SJCRH30 (cell line): ENCODE results near the gene LSM14B. TPM values are rescaled to one million over a fixed set of nuclear protein-coding genes. Genes with fewer than 3 reads are reported as not detected.

ENCODE experiments used
- DNase-seq, 2 experiments: peaks; one replicate each; pipeline ENCODE4 v3.0.0-alpha.2; 2015 to 2020
- H3K27ac ChIP-seq: fragments of 250-450 bp; sonication (Bioruptor Pico); 2 replicates; pipeline ENCODE4 v1.5.1; 2020; ENCODE audit warnings: mild to moderate bottlenecking, moderate library complexity
- H3K27me3 ChIP-seq: fragments of 250-450 bp; sonication (Bioruptor Pico); 2 replicates; pipeline ENCODE4 v1.5.1; 2020; ENCODE audit warnings: mild to moderate bottlenecking, moderate library complexity
- H3K36me3 ChIP-seq: fragments of 250-450 bp; sonication (Bioruptor Pico); 2 replicates; pipeline ENCODE4 v1.5.1; 2020; ENCODE audit warnings: mild to moderate bottlenecking, moderate library complexity
- H3K4me1 ChIP-seq: fragments of 250-450 bp; sonication (Bioruptor Pico); 2 replicates; pipeline ENCODE4 v1.5.1; 2020; ENCODE audit warnings: mild to moderate bottlenecking, moderate library complexity
- H3K4me3 ChIP-seq: fragments of 250-450 bp; sonication (Bioruptor Pico); 2 replicates; pipeline ENCODE4 v1.5.1; 2020; ENCODE audit warnings: mild to moderate bottlenecking, moderate library complexity
- H3K9me3 ChIP-seq: fragments of 250-450 bp; sonication (Bioruptor Pico); replicated peaks from 2 replicates; pipeline ENCODE4 v1.5.1; 2020; ENCODE audit warnings: mild to moderate bottlenecking, moderate library complexity
- total RNA-seq: library from RNA; depleted of rRNA; stranded (reverse); fragments of >200 nt; shearing (Covaris generic); gene quantifications from 2 replicates; pipeline ENCODE4 v1.2.3, GENCODE V29; 2014

Gene LSM14B
- total RNA-seq, 1 experiment from 2014 or later = 146 TPM

DNA sequence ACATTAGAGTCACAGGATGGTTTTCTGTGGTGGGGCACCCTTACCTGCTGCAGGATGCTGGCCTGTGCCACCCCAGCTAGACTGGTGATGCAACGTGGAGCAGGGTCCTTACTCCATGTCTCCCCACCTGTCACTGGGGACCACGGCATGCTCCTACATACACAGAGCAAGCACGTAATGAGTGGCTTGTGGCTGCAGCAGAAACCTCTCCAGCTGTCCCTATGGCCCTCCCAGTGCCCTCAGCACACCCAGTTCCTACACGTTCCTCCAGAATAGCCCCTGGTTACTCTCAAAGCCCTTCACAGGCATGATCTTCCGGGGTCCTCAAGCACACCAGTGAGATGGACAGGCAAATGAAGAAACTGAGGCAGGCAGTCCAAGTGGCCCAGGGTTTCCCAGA, 3.2 kb upstream of the LSM14B start:
- no peak overlapping the region for H3K27ac ChIP-seq

DNA sequence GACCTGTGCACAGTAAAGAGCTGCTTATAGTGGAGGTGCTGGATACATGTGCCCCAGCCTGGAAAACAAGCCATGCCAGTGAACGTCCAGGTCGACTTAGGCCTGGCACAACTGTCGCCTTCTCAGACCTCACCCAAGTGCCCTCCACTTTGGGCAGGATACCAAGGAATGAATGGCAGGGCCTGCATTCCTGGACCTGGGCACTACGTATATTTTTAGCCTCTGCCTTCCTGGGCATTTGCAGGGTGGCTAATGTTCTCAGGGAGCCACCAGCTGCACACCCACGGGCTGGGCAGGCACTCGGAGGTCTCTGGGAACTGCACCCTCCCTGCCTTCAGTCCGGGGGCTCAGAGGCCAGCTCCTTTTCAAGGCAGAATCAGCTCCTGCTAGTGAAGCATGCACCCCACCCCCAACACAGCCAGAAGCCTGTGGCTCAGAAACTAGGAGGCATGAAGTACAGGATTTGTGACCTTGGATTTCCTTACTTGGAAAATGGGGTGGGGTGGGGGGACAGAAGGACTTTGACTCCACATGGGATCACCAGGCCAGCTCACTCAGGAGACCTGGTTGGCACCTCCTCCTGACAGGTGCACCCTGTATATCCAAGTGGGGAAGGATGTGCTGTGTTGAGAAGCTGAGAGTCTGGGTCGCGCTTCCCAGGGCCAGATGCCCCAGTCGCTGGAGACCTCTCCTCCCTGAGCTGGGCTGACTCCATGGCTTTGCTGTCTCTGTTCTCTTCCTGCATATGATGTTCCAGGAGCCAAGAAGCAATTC, 2.5 kb upstream of the LSM14B start:
- H3K4me1 ChIP-seq = peaks cover 10% of the 10 kb centered on the region
- peaks cover 8% of the 10 kb centered on the region for H3K36me3 ChIP-seq
- no peak for DNase-seq
- H3K4me3 ChIP-seq = no peak overlapping the region
- no peaks in the 10 kb centered on the region; the same call in 1 of the 2 replicates for H3K27me3 ChIP-seq
- no peak overlapping the region for H3K27ac ChIP-seq
- H3K9me3 ChIP-seq = no peaks in the 10 kb centered on the region

More for the DNA sequence above, 3.2 kb upstream of the LSM14B start:
- DNase-seq = no peak
- 0 out of 2 replicates have a peak, but pooled peaks cover 2% of the 10 kb centered on the region for H3K9me3 ChIP-seq
- peaks cover 9% of the 10 kb centered on the region for H3K4me1 ChIP-seq
- no peak overlapping the region for H3K4me3 ChIP-seq
- peaks cover 1% of the 10 kb centered on the region; the same call in 1 of the 2 replicates for H3K36me3 ChIP-seq
- no peaks in the 10 kb centered on the region; the same call in 1 of the 2 replicates for H3K27me3 ChIP-seq

DNA sequence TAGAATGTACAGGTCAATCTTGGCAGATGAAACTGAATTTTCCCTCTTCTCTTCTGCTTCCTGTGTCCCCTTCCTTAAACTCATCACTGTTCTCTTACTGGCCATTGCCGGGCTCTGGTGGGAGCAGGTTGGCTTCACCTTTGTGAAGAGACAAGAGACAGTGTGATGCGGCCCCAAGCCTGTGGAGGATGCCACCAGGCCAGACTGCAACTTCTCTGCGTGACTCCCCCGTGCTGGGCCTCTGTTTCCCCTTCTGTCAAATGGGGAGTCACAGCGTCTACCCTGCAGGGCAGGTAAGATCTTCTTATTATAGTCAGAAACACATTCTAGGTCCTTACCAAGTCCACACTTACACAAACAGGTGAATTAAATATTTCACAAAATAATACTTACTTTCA, 1.9 kb upstream of the LSM14B start:
- no peak overlapping the region for H3K4me3 ChIP-seq
- no peak for DNase-seq
- peaks cover 10% of the 10 kb centered on the region for H3K4me1 ChIP-seq
- H3K27me3 ChIP-seq = no peaks in the 10 kb centered on the region; the same call in 1 of the 2 replicates
- H3K27ac ChIP-seq = no peak overlapping the region
- H3K9me3 ChIP-seq = no peaks in the 10 kb centered on the region
- peaks cover 14% of the 10 kb centered on the region for H3K36me3 ChIP-seq

DNA sequence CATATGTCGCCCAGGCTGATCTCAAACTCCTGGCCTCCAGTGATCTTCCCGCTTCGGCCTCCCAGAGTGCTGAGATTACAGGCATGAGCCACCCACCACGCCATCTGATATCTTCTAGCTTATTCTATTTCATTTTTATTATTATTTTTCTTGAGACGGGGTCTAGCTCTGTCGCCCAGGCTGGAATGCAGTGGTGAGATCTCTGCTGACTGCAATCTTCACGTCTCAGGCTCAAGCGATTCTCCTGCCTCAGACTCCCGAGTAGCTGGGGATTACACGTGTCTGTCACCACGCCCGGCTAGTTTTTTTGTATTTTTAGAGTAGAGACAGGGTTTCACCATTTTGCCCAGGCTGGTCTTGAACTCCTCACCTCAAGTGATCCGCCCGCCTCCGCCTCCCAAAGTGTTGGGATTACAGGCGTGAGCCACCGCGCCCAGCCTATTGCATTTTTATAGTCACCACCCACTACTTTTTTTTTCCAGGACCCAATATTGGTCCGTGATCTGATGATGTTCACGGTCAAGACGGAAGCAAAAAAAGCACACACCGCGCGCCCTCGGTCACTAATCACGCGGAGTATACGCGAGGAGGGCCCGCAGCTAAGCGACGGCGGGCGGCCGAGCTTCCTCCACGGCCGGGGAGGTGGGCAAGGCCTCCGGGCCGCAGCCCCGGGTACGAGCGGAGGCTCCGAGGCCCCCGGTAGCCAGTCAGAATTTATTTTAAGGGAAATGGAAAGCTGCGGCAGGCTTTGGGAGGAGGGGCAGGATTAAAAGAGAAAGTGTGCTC, 1.1 kb upstream of the LSM14B start:
- no peaks in the 10 kb centered on the region; the same call in 1 of the 2 replicates for H3K27me3 ChIP-seq
- H3K27ac ChIP-seq = peak overlapping the region; percentile 40
- no peaks in the 10 kb centered on the region for H3K9me3 ChIP-seq
- peaks cover 22% of the 10 kb centered on the region for H3K36me3 ChIP-seq
- no peak for DNase-seq
- H3K4me1 ChIP-seq = peaks cover 10% of the 10 kb centered on the region
- H3K4me3 ChIP-seq = peak overlapping the region; percentile 71

DNA sequence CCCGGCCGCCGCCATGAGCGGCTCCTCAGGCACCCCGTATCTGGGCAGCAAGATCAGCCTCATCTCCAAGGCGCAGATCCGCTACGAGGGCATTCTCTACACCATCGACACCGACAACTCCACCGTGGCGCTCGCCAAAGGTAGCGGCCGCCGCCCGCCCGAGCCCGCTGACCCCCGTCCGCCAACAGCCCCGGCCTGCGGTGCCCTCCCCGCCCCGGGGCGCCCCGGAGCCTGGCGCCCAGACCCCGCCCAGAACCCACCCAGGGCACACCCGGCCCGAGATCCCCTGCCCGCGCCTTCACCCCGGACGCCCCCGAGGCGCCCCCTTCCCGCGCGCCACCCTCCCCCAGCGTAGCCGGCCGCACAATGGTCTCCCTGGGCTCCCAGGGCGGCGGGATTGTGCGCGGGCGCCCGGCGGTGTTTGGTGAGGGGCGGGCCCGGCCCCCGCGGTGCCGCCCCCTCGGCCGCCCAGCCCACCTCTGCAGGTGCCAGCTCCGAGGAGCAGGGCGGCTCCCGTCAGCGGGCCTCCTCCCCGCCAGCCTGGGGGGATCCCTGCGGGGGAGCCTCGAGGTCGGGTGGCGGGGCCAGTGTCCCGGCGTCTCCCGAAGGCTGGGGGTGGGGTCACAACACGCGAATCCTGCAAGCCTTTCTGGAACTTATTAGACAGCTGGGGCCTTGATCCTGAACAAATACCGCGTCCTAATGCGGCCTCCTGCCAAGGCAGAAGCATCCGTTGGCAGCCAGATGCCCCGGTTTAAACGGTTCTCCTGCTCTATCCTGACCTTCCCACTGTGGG, 577 bp downstream of the LSM14B start:
- peak; percentile 81 to 84 for DNase-seq
- Histone ChIP-seq H3K36me3 (peaks cover 38% of the 10 kb centered on the region), H3K9me3 (no peaks in the 10 kb centered on the region), H3K4me3 (peak overlapping the region; percentile 71), H3K27ac (peak overlapping the region; percentile 2; the same call in 1 of the 2 replicates), H3K4me1 (peaks cover 10% of the 10 kb centered on the region), H3K27me3 (no peaks in the 10 kb centered on the region; the same call in 1 of the 2 replicates)

DNA sequence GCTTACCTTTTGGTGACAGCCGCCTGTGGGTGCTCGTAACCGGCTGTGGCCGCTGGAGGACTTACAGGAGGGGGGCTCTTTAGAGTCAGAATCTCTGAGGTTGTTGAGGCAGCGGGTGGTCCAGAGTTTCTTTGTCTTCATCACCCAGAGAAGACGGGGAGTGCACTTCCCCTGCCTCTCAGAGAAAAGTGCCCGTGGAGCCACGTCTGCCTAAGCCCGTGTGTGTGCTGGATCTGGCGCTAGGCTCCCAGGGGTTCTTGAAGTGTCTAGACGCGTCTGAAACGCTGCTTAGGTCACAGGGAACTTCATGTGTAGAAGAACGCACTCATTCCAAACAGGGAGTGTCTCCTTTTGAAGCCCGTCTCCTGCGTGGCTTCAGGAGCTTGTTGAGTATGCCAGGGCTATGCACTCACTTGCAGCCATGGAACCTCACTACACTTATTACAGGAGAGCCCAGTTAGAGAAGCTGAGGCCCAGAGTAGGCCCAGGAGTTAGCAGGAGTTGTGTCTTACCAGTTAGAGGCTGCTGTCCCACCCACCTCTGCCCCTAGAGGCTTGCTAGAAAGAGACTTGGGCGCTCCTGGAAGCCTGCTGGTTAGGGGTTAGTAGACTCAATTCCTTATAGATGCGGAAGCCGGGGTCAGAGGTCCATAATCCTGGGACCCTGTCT, 1.3 kb downstream of the LSM14B start:
- Histone ChIP-seq H3K27me3 (no peaks in the 10 kb centered on the region), H3K36me3 (peaks cover 46% of the 10 kb centered on the region), H3K4me1 (peaks cover 10% of the 10 kb centered on the region), H3K27ac (peak overlapping the region; percentile 2; the same call in 1 of the 2 replicates), H3K9me3 (no peaks in the 10 kb centered on the region), H3K4me3 (peak overlapping the region; percentile 71)
- DNase-seq = no peak

DNA sequence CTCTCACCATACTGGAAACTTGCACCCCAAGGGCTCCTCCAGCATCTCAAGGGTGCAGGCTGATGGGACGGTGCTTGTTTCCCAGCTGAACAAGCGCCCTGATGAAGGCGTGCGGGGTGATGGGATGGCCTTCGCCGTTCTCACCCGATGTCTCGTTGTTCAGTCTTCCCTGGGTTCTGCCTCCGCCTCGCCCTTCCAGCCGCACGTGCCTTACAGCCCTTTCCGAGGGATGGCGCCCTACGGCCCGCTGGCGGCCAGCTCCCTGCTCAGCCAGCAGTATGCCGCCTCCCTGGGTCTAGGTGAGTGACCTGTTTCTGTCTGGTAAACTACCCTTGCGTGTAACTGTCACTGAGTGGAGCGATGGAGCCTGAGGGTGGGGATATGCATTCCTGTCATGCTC, 3.9 kb downstream of the LSM14B start:
- Histone ChIP-seq H3K27me3 (no peaks in the 10 kb centered on the region), H3K4me1 (peaks cover 10% of the 10 kb centered on the region), H3K4me3 (no peak overlapping the region), H3K27ac (no peak overlapping the region), H3K9me3 (no peaks in the 10 kb centered on the region), H3K36me3 (peaks cover 71% of the 10 kb centered on the region)
- DNase-seq = no peak

DNA sequence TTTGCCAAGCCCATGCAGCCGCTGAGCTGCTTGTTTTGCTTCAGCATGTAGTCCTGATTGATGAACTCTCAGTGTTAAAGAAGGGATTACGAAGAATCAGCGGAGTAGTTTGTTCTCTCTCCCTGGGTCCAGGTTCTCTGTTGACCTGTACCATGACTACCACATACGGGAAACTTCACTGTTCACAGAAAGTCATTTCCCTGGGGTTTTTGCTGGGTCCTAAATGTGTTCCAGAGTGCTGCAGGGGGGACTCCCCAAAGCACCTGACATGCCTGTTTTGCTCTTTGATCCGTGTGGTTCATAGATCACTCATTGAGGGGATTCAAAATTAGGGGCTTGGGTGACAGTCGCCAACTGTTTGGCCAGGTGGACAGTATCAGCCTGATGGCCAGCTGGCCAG, 5.5 kb downstream of the LSM14B start:
- no peak for DNase-seq
- peaks cover 88% of the 10 kb centered on the region for H3K36me3 ChIP-seq
- no peaks in the 10 kb centered on the region for H3K9me3 ChIP-seq
- H3K27me3 ChIP-seq = no peaks in the 10 kb centered on the region
- no peak overlapping the region for H3K4me3 ChIP-seq
- H3K4me1 ChIP-seq = peaks cover 10% of the 10 kb centered on the region
- no peak overlapping the region for H3K27ac ChIP-seq

DNA sequence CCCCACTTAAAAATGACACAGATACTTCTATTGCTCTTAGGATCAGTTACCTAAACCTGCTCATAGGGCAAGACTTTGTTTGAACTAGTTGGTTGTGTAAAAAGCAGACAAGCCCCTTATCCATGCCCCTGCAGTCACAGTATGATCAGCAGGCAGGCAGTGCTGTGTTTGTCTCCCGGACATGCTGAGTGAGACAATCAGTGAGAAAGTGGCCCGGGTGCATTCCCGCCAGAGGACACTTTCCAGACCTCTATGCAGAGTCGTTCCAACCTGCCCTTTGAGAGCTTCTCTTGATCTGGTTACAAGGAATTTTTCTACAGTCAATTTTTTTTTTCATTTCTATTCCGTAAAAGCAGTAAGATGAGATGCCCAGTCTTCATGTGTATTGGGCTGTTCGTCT, 6.2 kb downstream of the LSM14B start:
- Histone ChIP-seq H3K9me3 (no peaks in the 10 kb centered on the region), H3K27me3 (no peaks in the 10 kb centered on the region), H3K27ac (no peak overlapping the region), H3K36me3 (peaks cover 94% of the 10 kb centered on the region), H3K4me1 (peaks cover 8% of the 10 kb centered on the region), H3K4me3 (no peak overlapping the region)
- DNase-seq = no peak

DNA sequence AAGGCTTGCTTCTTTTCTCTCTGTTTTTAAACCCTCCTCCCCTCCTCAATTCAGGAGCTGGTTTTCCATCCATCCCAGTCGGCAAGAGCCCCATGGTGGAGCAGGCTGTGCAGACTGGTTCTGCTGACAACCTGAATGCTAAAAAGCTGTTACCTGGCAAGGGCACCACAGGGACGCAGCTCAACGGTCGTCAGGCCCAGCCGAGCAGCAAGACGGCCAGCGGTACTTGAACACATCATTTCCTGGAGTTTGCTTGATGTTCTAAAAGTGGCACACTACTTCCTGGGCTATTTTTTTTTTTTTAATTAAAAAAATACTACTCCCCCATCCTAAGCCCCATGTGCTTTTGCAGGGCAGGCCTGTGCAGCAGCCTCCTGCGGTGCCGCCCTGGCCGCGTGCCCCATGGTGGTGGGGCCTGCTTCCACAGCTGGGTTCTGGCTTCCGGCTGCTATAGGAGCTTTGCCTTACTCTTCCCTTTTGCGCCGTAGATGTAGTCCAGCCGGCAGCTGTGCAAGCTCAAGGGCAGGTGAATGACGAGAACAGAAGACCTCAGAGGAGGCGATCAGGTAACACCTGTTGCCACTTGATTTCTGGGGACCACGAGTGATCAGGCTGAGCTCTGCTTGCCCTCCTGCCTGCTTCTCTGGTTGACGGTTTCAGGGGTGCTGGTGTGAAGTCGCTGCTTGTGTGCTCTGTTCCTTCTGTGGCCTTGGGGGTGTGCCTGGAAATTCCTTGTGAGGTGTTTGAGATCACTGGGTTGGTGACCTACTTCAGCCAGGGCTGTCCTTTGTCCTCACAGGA, 7.7 kb downstream of the LSM14B start:
- no peaks in the 10 kb centered on the region for H3K4me1 ChIP-seq
- no peak for DNase-seq
- no peak overlapping the region for H3K27ac ChIP-seq
- peaks cover 96% of the 10 kb centered on the region for H3K36me3 ChIP-seq
- no peaks in the 10 kb centered on the region for H3K9me3 ChIP-seq
- no peak overlapping the region for H3K4me3 ChIP-seq
- no peaks in the 10 kb centered on the region for H3K27me3 ChIP-seq

DNA sequence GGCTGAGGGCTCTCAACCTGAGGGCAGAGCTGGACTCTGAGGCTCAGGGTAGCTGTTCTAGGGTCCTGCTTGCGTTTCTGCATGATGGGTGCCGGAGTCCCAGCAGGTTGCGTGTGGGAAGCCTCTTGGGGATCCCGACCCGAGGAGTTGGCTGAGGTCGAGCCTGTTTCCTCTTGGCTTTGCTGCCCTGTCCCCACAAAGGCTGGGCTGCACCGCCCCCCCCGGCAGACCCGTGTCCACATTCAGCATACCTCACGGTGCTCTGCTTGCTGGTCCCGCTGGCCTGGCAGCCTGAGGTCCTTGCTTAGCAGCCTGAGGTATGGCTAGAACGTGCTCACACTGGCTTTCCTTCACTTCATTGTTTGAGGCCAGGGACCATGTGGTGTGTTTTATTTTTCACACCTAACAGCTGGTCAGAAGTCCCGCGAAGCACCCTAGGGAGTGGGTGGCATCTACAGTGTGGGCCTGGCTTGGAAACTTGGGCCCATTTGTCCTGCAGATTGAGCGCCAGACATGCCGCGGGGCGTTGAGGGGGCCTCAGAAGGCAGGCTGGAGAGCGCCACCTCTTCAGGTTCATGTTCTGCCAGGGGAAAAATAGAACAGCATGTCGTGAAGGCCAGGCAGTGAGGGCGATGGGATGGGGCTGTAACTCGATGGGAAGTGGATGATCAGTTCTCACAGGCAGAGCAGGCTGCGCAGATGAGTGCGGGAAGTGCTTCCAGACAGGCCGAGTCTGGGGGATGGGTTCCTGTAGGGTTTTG, 9.5 kb downstream of the LSM14B start:
- Histone ChIP-seq H3K4me3 (no peak overlapping the region), H3K9me3 (no peaks in the 10 kb centered on the region), H3K4me1 (no peaks in the 10 kb centered on the region), H3K36me3 (peaks cover 96% of the 10 kb centered on the region), H3K27ac (no peak overlapping the region), H3K27me3 (no peaks in the 10 kb centered on the region)
- DNase-seq = no peak

DNA sequence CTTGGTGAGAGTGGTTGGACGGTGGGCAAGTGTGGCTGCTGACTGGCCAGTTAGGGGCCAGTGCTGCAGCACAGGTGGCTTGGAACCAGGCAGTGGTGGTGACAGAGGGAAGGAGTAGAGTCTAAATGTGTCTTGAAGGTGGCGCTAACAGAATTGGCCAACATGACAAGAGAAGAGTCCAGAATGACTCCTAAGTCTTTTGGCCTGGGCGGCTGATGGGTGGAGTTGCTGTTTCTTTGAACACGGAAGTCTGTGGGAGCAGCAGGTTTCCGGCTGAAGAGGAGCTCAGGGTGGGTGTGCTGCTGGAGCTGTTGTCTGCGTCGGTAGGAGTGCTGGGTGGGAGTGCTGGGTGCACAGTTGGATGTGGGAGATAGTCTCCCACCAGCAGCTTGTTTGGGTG, 10.1 kb downstream of the LSM14B start:
- H3K36me3 ChIP-seq = peaks cover 96% of the 10 kb centered on the region
- H3K4me3 ChIP-seq = no peak overlapping the region
- H3K4me1 ChIP-seq = no peaks in the 10 kb centered on the region
- no peaks in the 10 kb centered on the region for H3K27me3 ChIP-seq
- H3K9me3 ChIP-seq = no peaks in the 10 kb centered on the region
- H3K27ac ChIP-seq = no peak overlapping the region
- no peak for DNase-seq
